ENCODE data around the gene DPH1.
A peak's percentile ranks its signal among the peaks of the same experiment; 100 is the strongest.
"Not testable (repeated sequence)": the region's sequence is repeated elsewhere in the genome, so short reads cannot be mapped to it uniquely, and the experiment has no call there.

DPH1 gene

DNA sequence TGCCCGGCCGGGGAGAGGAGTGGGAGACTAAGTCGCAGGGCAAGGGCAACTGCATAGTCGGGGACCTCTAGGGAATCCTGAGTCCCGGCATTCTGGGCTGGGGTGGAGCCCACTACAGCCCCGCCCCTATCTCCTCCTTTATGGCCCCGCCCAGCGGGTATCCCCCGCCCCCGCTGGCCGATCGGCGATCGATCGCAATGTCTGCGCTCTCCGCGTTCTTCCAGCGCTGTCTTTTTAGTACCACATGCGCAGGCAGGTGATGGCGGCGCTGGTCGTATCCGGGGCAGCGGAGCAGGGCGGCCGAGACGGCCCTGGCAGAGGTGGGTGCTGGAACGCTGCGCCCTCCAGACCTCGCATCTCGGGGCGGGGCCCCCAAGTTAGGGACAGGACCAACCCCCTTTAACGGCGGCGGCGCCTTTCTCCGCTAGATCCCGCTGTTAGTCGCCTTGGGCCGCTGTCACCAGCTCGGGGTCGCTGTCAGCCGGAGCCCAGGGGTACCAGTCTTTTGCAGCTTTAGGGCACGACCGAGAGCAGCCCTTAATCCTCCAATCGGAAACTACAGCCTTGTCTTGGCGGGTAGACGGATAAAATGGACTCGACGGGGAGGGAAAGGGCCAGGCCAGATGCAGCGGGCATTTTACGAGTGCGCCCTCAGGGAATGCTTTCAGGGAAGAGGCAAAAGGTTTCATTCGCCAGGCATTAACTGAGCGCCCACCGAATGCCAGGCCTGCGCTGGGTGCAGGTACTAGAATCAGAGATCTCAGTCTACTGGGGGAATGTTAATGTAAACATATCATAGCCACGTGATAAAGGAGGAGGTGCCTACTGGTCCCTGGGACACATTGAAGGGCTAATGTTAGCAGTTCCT lies at the start of gene DPH1:
DPH1 (plus strand) TSS at position 243 of the 868 bp plus-strand sequence; CDS start at position 260, 17 bp downstream.
- peak; percentile 88 for DNase-seq (ENCODE audit: low spot score)

- DNase-seq (ENCODE audit: low spot score): no peak
Observed at GRCh38 chr17:1980665-1981250, 49.2 kb upstream of the DPH1 start.

DNA sequence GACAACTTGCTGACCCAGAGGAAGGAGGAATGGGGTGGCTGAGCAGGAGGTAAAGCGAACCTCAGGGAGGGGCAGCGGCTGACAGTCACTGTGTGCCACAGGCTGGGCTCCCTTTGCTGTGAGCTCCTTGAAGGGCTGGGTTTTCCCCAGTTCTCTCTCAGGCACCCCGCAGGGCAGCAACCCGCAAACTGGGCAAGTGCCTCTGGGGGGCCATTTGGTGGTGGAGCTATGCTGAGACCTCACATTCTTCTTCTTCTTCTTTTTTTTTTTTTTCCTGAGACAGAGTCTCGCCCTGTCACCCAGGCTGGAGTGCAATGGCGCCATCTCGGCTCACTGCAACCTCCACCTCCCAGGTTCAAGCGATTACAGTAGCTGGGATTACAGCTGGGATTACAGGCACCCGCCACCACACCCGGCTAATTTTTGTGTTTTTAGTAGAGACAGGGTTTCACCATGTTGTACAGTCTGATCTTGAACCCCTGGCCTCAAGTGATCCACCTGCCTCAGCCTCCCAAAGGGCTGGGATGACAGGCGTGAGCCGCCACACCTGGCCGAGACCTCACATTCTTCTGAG lies 47.1 kb upstream of the DPH1 start:
- not testable (repeated sequence) for DNase-seq (ENCODE audit: low spot score)

DNA sequence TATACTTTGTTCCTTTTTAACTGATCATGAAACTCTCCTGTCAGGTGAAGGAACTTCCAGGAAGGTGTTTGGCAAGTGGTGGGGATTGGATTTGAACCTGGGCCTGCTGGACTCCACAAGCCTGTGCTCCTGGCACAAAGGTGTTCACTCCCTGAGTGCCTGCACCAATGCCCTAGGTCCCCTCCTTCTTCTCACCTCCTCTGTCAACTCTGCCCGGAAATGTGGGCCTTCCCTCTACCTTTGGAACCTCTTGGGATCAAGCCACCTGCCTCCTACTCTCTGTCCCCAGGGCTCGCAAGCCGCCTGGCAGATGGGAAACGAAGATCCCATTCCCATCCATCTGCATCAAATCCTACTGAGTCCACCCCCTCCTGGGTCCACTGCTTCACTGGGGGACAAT lies 44.9 kb upstream of the DPH1 start:
- no peak for DNase-seq (ENCODE audit: low spot score)

- no peak for DNase-seq (ENCODE audit: low spot score)
Observed at GRCh38 chr17:1985686-1986085, 44.3 kb upstream of the DPH1 start.

GRCh38 chr17:1986783-1987451 lies 43.0 kb upstream of the DPH1 start:
- no peak for DNase-seq (ENCODE audit: low spot score)

DNA sequence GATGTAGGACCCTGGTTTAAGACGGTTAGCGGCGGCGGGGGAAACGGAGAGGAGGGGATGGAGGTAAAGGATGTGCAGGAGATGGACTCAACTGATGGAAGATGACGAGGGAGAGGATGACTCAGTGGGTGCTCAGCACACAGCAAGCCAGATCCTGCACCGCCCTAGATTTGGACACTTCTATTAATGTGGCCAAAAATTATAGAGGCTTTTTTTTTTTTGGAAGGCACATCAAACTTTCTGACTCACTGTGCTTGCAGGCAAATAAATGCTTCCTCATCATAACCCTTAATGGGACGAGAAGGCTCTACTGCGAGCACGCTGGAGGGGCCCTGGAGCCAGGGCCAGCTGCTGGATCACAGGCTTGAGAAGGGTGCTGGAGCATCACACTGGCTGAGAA lies 40.8 kb upstream of the DPH1 start:
- DNase-seq (ENCODE audit: low spot score): no peak

DNA sequence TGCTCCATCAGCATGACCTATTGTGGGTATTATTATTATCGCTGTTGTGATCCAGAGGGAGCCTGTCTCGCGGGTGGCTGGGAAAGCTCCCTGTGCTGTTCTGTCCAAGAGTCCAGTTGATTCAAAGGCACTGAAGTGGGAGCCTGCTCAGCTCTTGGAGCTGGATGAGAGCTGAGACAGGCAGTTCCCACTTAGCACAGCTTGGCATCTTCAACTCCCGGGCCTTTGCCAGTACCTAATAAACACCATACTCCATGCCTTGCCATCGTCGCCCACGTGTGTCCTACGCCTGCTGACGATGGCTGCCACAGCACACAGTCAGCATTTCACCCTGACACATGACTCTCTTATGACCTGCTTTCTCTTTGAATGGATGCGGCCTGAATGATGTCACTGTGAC lies 37.4 kb upstream of the DPH1 start:
- DNase-seq (ENCODE audit: low spot score): no peak

DNA sequence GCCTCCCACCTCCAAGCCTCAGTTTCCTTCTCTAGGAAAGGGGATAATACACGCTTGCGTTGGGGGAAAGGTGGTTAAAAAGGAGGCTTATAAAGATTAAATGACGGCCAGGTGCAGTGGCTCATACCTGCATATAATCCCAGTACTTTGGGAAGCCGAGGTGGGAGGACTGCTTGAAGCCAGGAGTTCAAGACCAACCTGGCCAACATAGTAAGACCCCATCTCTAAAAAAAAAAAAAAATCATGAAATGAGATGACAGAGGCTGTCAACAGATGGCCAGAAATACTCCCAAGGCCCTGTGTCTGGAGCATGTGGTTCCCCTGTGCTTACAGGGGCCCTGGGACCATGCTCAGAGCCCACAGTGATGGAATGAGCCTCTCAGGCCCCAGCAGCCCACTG lies 35.2 kb upstream of the DPH1 start:
- DNase-seq (ENCODE audit: low spot score): no peak

- no peak for DNase-seq (ENCODE audit: low spot score)
Observed at GRCh38 chr17:1995321-1995892, 34.5 kb upstream of the DPH1 start.

- no peak for DNase-seq (ENCODE audit: low spot score)
Observed at GRCh38 chr17:1995907-1996799, 33.8 kb upstream of the DPH1 start.

GRCh38 chr17:1996800-1997288 lies 33.1 kb upstream of the DPH1 start:
- DNase-seq (ENCODE audit: low spot score): no peak

DNA sequence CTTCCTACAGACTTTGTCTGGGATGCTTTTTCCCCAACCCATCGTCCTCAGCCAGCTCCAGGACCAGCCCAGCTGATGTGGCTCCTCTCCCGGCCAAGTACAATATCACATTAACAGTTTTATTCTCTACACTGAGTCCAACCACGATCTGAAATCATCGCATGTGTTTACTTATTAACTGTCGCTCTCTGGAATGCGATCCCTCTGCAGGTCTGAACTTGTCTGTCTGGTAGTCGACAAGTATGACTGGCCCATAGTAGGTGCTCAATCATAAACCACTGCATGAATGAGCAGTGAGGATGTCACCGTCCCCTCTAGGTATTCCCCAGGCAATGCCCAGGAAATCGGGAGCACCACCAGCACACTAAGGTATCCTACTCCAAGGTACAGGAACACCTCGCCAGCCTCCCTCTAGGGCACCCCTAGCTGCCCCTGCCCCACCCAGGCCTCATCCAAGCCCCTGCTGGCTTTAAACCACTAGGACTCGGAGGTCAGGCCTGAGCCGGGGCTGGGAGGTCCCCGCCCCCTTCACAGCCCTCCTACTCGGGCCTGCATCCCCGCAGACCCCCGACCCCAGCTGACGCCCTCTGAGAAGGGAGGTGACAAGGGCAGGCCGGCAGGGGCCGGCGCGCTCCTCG lies 32.5 kb upstream of the DPH1 start:
- no peak for DNase-seq (ENCODE audit: low spot score)

GRCh38 chr17:1997927-1998742 lies 31.8 kb upstream of the DPH1 start:
- DNase-seq (ENCODE audit: low spot score): no peak

DNA sequence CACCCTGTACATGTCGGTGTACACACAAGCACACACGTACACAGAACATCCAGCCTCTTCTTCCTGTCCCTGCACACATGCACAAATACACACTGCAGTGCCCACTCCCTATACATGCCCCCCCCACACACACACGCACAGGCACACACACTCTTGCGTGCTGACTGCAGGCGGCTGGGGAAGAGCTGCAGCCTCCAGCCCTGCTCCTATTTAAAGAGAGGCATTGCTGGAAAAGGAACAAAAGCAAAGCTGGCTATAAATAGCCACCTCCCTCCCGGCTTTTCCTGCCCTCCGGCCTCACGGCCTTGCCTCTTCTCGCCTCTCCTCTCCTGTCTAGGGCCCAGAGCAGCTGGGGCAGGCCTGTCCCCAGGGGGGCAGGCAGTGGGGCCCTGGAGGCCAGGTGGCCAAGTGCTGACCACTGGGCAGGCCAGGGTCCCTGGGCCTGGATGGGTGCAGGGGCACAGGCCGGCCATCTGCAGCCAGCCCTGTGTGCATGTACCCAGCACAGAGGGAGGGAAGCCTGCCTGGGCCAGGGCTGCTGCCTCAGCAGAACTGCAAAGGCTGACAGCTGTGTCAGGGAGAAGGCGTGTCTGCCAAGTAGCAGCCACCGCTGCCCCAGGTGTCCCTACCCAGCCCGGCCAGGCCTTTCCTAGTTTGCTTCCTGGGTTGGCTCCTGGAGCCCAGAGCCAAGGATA lies 30.2 kb upstream of the DPH1 start:
- DNase-seq (ENCODE audit: low spot score): no peak

GRCh38 chr17:2002767-2003329 lies 27.1 kb upstream of the DPH1 start:
- no peak for DNase-seq (ENCODE audit: low spot score)

DNA sequence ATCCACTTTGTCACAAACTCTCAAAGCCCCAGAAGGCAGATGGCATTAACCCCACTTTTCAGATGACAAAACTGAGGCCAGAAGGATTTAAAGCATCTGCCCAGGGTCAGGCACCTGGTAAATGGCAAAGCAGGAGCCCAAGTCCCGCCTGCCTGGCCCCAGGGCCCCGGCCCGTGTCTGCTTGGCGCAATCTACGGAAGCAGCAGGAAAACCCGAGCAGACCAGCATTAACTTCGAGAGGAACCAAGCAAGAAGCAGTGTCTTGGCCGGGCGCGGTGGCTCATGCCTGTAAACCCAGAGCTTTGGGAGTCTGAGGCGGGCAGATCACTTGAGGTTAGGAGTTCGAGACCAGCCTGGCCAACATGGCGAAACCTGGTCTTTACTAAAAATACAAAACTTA lies 26.4 kb upstream of the DPH1 start:
- DNase-seq (ENCODE audit: low spot score): no peak

DNA sequence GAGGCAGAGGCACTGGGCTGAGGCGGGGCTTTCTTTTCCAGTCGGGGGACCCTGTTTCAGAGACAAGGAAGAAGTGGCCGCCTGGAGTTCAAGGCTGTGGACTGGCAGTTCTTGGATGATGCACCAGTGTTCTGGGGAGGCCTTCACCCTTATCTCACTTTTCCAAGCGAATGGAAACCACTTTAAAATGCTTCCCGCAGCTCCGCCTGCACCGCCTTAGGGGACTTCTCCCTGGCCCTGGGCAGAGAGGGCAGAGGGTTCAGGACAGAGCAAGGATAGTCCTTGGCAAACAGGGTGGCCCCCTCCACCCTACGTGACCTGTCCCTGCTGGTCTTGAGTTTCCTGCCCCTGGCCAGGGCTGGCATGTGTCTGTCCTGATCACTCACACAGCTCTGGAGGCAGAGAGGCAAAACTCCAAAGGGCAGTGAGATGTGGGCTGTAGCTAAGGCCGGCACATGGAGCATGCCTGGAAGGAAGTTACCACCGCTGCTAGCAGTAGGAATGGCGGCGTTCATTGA lies 25.5 kb upstream of the DPH1 start:
- DNase-seq (ENCODE audit: low spot score): no peak

Measured in hematopoietic multipotent progenitor cell treated with erythropoietin and hydrocortisone succinate and interleukin-3 and kit ligand, for 15 days (in vitro differentiated cells).